Endothelial cell of umbilical vein (primary cell): ENCODE data around the gene ANKS1A. TPM values are rescaled to one million over a fixed set of nuclear protein-coding genes. Genes with fewer than 3 reads are reported as not detected.

Source experiments
- BruUV-seq: library from RNA; stranded (reverse); fragments of 400-500 nt; replicated peaks from 2 replicates; lab custom pipeline; 2021; lab: Mats Ljungman, UMichigan
- CTCF ChIA-PET: fragments of 300-600, 350-600 bp; sonication (Branson Sonifier 250); formaldehyde crosslinking; loops from one replicate; lab custom pipeline; 2021; ENCODE audit warnings: antibody characterized with exemption, inconsistent platforms; lab: Charles Lee
- POLR2A ChIA-PET: fragments of 300-600, 350-600 bp; sonication (Branson Sonifier 250); formaldehyde crosslinking; loops from one replicate; lab custom pipeline; 2021; ENCODE audit warnings: antibody characterized with exemption, inconsistent platforms; lab: Charles Lee
- DNase-seq: peaks from one replicate; pipeline ENCODE4 v3.0.0-alpha.2; 2011; ENCODE audit warnings: low read depth, low spot score
- FAIRE-seq: peaks from 2 replicates; lab custom pipeline; 2011; peaks lifted over from hg19 to GRCh38; lab: Jason Lieb, UNC
- H2AFZ ChIP-seq: 2 replicates; pipeline ENCODE4 v1.6.0; 2012; ENCODE audit warnings: low read depth, low read length, control low read depth, inconsistent platforms
- H3K27ac ChIP-seq: 2 replicates; pipeline ENCODE4 v1.5.1; 2011; ENCODE audit warnings: low read depth, mild to moderate bottlenecking, control low read depth, low read length, moderate library complexity; ENCODE audit not compliant: insufficient read depth
- H3K27me3 ChIP-seq, 2 experiments: 2 replicates each; pipeline versions ENCODE4 v1.6.0 to v1.6.1; 2011; ENCODE audit warnings: low read length in 2 of 2, mixed read lengths in 1 of 2; ENCODE audit not compliant: control insufficient read depth in 2 of 2, insufficient read depth in 2 of 2
- H3K36me3 ChIP-seq, 2 experiments: 2 replicates in 1 of 2; 3 replicates in 1 of 2; pipeline ENCODE4 v1.5.1; 2011; ENCODE audit warnings: low read length in 2 of 2, mild to moderate bottlenecking in 1 of 2, moderate library complexity in 1 of 2; ENCODE audit not compliant: control insufficient read depth in 2 of 2, insufficient read depth in 2 of 2; ENCODE audit errors: extremely low read depth in 1 of 2
- H3K4me1 ChIP-seq: 3 replicates; pipeline ENCODE4 v1.5.1; 2011; ENCODE audit warnings: mild to moderate bottlenecking, low read length; ENCODE audit not compliant: control insufficient read depth, insufficient read depth; ENCODE audit errors: extremely low read depth
- H3K4me2 ChIP-seq: 2 replicates; pipeline ENCODE4 v1.6.1; 2011; ENCODE audit warnings: low read length, control low read depth, mixed read lengths; ENCODE audit not compliant: insufficient read depth
- H3K4me3 ChIP-seq, 3 experiments: fragments of 200-600 bp in 1 of 3; sonication (generic), shearing (Covaris generic) in 1 of 3; replicated peaks in 1 of 3; 2 replicates each; pipeline ENCODE4 v1.5.1; 2011 to 2016; ENCODE audit warnings: control low read depth in 3 of 3, low read length in 3 of 3, mild to moderate bottlenecking in 2 of 3, inconsistent platforms in 1 of 3, low read depth in 1 of 3, moderate library complexity in 1 of 3; ENCODE audit not compliant: insufficient read depth in 1 of 3
- H3K79me2 ChIP-seq: 2 replicates; pipeline ENCODE4 v1.6.0; 2012; ENCODE audit warnings: low read length, inconsistent platforms; ENCODE audit not compliant: control insufficient read depth, insufficient read depth
- H3K9ac ChIP-seq: replicated peaks from 2 replicates; pipeline ENCODE3; 2011; ENCODE audit warnings: low read length, control low read depth; ENCODE audit not compliant: insufficient read depth; ENCODE audit errors: extremely low read depth
- H3K9me1 ChIP-seq: replicated peaks from 3 replicates; pipeline ENCODE4 v1.6.0; 2011; ENCODE audit warnings: mild to moderate bottlenecking, low read length; ENCODE audit not compliant: control insufficient read depth, insufficient read depth; ENCODE audit errors: extremely low read depth
- H3K9me3 ChIP-seq: replicated peaks from 2 replicates; pipeline ENCODE4 v1.5.1; 2012; ENCODE audit warnings: low read length, inconsistent platforms; ENCODE audit not compliant: control insufficient read depth, insufficient read depth
- H4K20me1 ChIP-seq: replicated peaks from 2 replicates; pipeline ENCODE3; 2011; ENCODE audit warnings: mild to moderate bottlenecking, low read length; ENCODE audit not compliant: control insufficient read depth, insufficient read depth; ENCODE audit errors: extremely low read depth
- EZH2 ChIP-seq: IDR thresholded peaks from 2 replicates; pipeline ENCODE4 v1.6.1; 2012; ENCODE audit warnings: borderline replicate concordance, low read depth, mild to moderate bottlenecking, moderate library complexity, low read length, inconsistent platforms; ENCODE audit not compliant: severe bottlenecking
- FOS ChIP-seq: IDR thresholded peaks from 2 replicates; pipeline ENCODE4 v1.6.1; 2011; ENCODE audit warnings: mild to moderate bottlenecking, low read length, moderate library complexity, borderline replicate concordance; ENCODE audit not compliant: insufficient read depth
- GATA2 ChIP-seq: IDR thresholded peaks from 2 replicates; pipeline ENCODE4 v1.7.0; 2011; ENCODE audit warnings: low read depth, mild to moderate bottlenecking, moderate library complexity, mixed read lengths, low read length; ENCODE audit not compliant: insufficient read length, insufficient read depth
- JUN ChIP-seq: IDR thresholded peaks from 2 replicates; pipeline ENCODE4 v1.6.1; 2011; ENCODE audit warnings: borderline replicate concordance, low read depth; ENCODE audit not compliant: insufficient read length, insufficient read depth
- MYC ChIP-seq: IDR thresholded peaks from one replicate; pipeline ENCODE4 v1.6.1; 2011; ENCODE audit warnings: mild to moderate bottlenecking, low read depth, low read length
- POLR2A ChIP-seq: IDR thresholded peaks from 2 replicates; pipeline ENCODE4 v1.6.1; 2012; ENCODE audit warnings: low read depth, mild to moderate bottlenecking, control low read depth, low read length
- POLR2AphosphoS5 ChIP-seq: IDR thresholded peaks from 2 replicates; pipeline ENCODE4 v1.6.1; 2012; ENCODE audit warnings: low read depth, mild to moderate bottlenecking, control low read depth, low read length, moderate library complexity; ENCODE audit not compliant: insufficient read depth
- dilution Hi-C: fragments of 300-500 bp; cut with MboI; formaldehyde crosslinking; loops from one replicate; pipeline ENCODE4 v1.15.0; 2019; ENCODE audit warnings: low sequenced_read_pairs; ENCODE audit not compliant: extremely low pct_ligation_motif_present
- intact Hi-C: fragments of 100-400 bp; cut with micrococcal nuclease; formaldehyde crosslinking; loops from one replicate; pipeline ENCODE4 v1.10.0; 2022
- polyA plus RNA-seq, 4 experiments: library from polyadenylated mRNA; depleted of rRNA in 3 of 4; stranded (reverse) in 3 of 4; unstranded in 1 of 4; fragments of >200 nt; gene quantifications; 2 replicates each; pipeline versions ENCODE4 v1.2.1 to v1.2.3, GENCODE V29; 2011 to 2012; ENCODE audit warnings: missing spikeins in 1 of 4
- total RNA-seq: library from RNA; stranded (reverse); gene quantifications from 2 replicates; pipeline ENCODE4 v1.2.3, GENCODE V29; 2021
- TF ChIP-seq, protein P1 (sequence below), 2 donors: IDR thresholded peaks; 1 replicate in 1 of 2; 2 replicates in 1 of 2; pipeline ENCODE4 v1.5.1; 2011; ENCODE audit warnings: low read length in 2 of 2, mild to moderate bottlenecking in 2 of 2, moderate library complexity in 2 of 2, control low read depth in 1 of 2, inconsistent platforms in 1 of 2, low read depth in 1 of 2; ENCODE audit not compliant: insufficient read depth in 1 of 2; ENCODE audit errors: extremely low read depth in 1 of 2
- TF ChIP-seq, protein P2 (sequence below): IDR thresholded peaks from 2 replicates; pipeline ENCODE4 v1.6.1; 2011; ENCODE audit not compliant: insufficient read depth, insufficient read length

Gene ANKS1A
- total and polyA plus RNA-seq, 2 donors (not counting 3 experiments of a cell fraction or from before 2014, with no cell fraction given), result 8.9 to 26.1 TPM

DNA sequence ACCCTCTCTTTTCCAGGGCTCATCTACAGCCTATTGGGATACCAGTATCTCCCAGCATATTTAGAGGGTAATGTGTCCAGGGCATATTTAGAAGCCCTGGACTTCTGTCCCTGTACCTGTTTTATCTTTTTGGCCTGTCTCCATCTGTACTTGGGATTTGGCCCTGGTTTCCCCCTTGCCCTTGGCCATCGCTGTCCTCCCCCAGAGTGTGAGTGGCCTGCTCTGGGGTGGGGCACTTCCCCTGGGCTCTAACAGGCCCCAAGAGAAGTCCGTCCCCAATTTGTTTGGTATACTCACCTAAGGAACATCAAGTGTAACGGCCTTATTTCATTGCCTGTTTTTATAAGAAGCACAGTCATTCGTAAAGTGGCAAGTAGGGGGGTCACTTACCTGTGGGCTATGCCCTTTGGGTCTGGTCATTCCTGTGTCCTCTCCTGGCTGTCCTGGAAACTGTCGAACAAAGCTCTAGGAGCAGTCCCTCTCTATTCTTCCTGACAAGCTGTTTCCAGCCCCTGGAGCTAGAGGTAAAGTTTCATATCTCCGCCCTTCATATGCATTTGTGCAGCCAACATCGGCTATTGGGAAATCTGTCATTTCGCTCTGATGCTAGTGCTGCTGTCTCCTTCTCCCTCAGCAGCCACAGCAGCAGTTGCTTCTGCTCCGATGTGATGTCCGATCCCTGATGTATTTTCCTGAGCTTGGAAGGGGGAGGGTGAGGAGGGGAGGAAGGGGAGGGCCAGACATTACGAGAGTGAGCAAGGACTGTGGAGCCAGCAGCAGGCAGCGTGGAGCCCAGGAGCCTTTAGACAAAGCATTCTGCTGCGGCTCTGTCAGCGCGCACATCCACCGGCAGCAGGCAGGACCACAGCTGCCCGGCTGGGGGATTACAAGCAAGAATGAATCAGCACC lies 168.6 kb downstream of the ANKS1A start:
- no peak overlapping the region for H3K4me3 ChIP-seq
- H3K27ac ChIP-seq, result no peak overlapping the region
- H3K27me3 ChIP-seq, result no peaks in the 10 kb centered on the region
- peaks cover 0 to 36% of the 10 kb centered on the region in 2 experiments for H3K36me3 ChIP-seq
- ChIA-PET POLR2A (no interaction called here), CTCF (interaction anchor here (0.8 to 1.6 kb wide), 2 partner anchors 36 to 43 kb away, joined by 3 read pairs; no protein-coding TSS in a partner anchor)
- H3K4me1 ChIP-seq, result peaks cover 1% of the 10 kb centered on the region
- intact Hi-C loops, result no loop called here
- dilution Hi-C loops, result no loop called here
- no peaks in the 10 kb centered on the region for H3K79me2 ChIP-seq
- H3K4me2 ChIP-seq, result no peak overlapping the region
- TF ChIP-seq MYC, result no peak
- TF ChIP-seq EZH2, result no peak
- no peak for TF ChIP-seq JUN
- no peak for TF ChIP-seq FOS
- TF ChIP-seq GATA2, result no peak
- no peak for TF ChIP-seq POLR2AphosphoS5
- no peak for TF ChIP-seq POLR2A
- TF ChIP-seq, protein P1, sequence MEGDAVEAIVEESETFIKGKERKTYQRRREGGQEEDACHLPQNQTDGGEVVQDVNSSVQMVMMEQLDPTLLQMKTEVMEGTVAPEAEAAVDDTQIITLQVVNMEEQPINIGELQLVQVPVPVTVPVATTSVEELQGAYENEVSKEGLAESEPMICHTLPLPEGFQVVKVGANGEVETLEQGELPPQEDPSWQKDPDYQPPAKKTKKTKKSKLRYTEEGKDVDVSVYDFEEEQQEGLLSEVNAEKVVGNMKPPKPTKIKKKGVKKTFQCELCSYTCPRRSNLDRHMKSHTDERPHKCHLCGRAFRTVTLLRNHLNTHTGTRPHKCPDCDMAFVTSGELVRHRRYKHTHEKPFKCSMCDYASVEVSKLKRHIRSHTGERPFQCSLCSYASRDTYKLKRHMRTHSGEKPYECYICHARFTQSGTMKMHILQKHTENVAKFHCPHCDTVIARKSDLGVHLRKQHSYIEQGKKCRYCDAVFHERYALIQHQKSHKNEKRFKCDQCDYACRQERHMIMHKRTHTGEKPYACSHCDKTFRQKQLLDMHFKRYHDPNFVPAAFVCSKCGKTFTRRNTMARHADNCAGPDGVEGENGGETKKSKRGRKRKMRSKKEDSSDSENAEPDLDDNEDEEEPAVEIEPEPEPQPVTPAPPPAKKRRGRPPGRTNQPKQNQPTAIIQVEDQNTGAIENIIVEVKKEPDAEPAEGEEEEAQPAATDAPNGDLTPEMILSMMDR (IDR thresholded peaks at IDR 0.05; ENCODE audit: extremely low read depth in 1 of 2, insufficient read depth in 1 of 2, low read depth in 1 of 2, low read length in 2 of 2), result no peak
- TF ChIP-seq, protein P2, sequence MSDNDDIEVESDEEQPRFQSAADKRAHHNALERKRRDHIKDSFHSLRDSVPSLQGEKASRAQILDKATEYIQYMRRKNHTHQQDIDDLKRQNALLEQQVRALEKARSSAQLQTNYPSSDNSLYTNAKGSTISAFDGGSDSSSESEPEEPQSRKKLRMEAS, result no peak
- no peak overlapping the region for H2AFZ ChIP-seq
- DNase-seq (no peak), FAIRE-seq (no peak)
- H3K9me3 ChIP-seq, result no peaks in the 10 kb centered on the region
- H4K20me1 ChIP-seq, result no peaks in the 10 kb centered on the region
- no peaks in the 10 kb centered on the region for H3K9me1 ChIP-seq
- BruUV-seq, result no TSS peak
- H3K9ac ChIP-seq, result no peak overlapping the region
